GM18870 (cell line): ENCODE results near the gene UNC5B.
"Not testable (repeated sequence)": the region's sequence is repeated elsewhere in the genome, so short reads cannot be mapped to it uniquely, and the experiment has no call there.

ENCODE experiments used
- ATAC-seq: cut with Tn5 transposase; IDR thresholded peaks from one replicate; pipeline ENCODE4 v1.9.1; 2021; ENCODE audit warnings: moderate library complexity; ENCODE audit not compliant: unreplicated experiment

UNC5B gene

DNA sequence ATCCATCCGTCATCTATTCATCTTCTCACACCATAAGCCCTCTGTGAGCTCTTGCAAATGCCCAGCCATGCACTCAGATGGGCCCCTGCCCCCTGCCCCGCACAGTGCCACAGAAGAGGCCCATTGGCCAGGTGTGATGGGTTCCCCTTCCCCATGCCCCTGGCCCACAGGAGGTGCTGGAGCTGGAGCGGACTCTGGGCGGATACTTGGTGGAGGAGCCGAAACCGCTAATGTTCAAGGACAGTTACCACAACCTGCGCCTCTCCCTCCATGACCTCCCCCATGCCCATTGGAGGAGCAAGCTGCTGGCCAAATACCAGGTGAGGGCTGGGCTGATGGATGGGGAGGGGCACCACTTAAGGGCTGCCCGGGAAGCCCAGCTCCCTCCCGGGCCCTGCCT is 83.3 kb downstream of the UNC5B start:
- ATAC-seq = no peak

DNA sequence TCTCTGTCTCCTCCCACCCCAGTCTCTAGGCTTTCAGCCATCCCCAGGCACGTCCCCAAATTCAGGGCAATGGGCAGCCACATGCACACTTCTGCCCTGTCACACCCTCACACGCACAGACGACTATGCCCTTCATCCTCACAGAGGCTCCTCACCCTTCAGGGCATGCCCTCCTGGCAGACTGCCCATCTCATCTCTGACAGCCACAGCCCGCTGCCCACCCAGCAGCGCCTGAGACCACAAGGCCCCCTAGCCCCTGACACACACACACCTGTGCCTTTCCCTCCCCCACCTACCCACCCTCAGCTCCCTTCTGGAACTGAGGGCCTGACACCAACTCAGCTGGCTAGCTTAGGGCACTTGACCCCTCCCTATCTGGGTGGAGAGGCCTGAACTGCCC is 83.7 kb downstream of the UNC5B start:
- ATAC-seq = no peak

DNA sequence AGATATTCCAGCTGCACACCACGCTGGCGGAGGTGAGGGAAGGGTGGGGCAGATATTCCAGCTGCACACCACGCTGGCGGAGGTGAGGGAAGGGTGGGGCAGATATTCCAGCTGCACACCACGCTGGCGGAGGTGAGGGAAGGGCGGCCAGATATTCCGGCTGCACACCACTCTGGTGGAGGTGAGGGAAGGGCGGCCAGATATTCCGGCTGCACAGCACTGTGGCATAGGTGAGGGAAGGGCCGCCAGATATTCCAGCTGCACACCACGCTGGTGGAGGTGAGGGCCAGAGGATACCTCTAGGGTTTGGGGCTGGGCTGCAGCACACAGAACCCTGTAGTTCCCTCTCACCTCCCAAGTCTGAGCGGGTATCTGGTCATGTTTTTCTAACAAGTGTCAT is 84.4 kb downstream of the UNC5B start:
- not testable (repeated sequence) for ATAC-seq

DNA sequence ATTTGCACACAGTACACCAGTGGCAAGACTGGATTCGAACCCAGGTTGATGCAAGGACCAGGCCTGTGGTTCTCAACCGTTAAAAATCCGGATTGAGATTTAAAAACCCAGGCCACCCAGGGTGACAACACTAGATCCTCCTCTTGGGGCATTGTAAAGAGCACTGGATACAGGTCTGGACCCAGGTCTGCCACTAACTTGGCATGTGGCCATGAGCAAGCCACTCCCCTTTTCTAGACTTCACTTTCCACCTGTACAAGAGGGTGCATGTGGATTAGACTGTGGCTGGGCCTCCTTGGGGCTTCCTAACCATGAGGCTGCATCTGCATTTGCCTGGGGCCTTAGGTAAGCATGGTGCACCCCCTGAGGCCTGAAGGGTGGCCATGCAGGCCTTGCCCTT is 85.0 kb downstream of the UNC5B start:
- ATAC-seq = no peak

DNA sequence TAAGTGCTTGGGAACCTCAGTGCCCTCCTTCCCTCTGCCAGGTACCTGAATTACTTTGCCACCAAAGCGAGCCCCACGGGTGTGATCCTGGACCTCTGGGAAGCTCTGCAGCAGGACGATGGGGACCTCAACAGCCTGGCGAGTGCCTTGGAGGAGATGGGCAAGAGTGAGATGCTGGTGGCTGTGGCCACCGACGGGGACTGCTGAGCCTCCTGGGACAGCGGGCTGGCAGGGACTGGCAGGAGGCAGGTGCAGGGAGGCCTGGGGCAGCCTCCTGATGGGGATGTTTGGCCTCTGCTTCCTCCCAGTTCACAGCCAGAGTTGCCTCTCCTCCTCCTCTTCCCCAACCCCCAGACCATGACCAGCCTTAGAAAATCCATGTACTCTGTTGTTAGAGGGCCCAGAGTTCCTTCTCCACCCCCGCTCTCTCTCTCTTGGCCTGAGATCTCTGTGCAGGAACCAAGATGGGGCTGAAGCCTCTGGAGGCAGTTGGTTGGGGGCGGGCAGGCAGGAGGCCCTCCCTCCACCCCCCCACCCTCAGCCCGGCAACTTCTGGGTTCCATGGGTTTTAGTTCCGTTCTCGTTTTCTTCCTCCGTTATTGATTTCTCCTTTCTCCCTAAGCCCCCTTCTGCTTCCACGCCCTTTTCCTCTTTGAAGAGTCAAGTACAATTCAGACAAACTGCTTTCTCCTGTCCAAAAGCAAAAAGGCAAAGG is 86.9 kb downstream of the UNC5B start:
- no peak for ATAC-seq

DNA sequence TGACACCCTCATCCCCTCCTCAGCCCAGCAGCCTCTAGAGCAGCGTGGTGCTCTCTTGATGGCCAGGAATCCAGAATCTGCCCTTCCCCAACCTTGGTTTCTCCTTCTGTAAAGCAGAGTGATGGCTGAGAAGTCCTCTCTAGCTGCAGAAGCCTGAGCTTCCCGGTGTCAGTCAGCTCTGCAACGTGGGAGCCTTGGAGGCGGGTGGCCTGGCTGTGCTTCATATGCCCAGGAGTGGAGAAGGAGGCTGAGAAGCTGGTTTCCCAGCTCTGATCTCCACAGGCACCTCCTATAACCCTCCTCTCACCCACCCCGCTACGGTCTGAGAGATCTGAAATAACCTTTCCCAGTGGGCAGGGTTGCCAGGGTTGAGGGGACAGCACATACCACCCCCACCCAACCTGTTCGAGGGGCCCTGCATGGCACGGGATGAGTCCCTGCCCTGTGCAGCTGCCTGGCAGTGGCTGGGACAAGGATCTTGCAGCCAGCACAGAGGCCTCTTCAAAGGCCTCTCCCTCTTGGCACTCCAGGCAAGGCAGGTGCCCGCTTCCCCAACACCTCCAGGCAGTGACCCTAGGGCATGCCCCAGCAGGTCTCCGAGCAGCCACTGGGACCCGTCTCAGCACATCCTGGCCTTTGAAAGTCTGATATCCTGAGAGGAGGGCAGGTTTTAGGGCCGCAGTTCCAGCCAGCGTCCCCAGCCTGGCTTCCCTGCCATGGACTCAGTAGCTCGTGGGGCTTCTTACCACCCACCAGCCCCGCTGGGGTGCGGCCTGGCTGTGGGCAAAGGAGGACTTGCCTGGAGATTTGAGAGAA is 88.4 kb downstream of the UNC5B start:
- ATAC-seq = no peak

DNA sequence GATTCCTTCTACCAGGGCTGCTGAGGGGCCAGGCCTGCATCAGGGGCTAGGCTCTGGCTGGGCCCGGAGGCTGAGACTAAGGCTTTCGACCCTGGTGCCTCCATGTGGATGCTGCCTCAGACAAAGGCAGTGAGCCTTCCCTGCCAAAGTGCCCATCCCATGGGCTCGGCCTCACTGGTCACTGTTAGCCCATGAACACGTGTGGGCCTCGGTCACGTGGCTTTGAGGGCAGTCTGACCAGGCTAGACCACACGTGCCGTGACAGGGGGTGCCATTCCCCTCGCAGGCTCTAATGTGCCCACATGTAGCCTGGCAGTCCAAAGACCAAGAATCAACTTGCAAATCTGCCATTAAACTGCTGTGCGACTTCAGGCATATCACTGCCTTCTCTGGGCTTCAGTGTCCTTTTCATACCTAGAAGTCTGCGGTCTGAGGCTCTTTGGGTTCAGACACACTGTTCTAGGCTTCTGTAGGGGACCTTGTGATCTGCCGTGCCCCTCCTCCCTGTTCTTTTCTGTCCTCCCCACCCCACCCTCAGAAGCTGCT is 89.1 kb downstream of the UNC5B start:
- no peak for ATAC-seq

DNA sequence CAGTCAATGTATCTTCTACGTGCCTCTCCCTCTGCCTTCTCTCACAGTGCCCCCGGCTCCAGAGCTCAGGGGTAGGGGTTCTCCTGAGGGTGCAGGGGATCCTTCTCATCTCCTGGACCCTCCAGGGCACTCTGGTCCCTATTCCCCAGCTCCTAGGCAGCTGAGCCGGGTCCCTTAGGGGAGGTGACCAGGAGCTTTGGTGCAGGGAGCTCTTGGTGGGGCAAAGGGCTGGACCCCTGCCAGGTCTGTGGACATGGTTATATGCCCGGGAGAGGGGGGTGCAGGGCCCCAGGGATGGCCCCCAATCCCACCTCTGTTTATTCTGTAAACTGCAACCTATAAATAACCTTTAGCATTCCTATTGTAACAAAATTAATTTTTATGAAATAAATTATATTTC is 90.1 kb downstream of the UNC5B start:
- ATAC-seq = no peak

DNA sequence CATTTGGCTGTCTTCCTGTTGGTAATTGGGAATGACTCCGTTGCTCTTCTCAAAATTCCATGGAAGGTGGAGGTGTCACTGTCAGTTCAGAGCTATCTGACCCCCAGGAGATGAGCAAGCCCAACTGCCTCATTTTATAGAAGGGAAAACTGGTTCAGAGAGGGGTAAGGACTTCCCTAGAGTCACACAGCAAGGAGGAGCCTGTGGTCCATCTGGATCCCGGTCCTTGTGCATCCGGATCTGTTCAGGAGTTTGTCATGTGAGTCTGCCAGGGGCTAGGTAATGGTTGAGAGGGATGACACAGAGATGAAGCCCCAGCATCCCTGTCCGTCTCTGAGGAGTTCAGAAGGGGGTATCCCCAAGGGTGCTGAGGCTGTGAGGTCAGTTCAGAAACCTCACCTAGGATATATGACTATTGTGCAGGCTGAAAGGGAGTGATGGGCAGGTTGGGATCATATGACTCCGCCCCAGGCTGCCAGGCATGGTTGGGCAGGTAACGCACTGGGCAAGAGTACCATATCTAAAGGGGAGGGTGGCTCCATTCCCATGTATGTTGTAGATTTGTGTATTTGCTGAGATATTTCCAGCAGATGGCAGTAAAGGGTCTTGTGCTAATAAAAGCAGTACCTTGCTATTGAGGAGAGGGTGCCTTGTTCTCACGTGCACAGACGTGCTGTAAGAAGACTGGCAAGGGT is 90.7 kb downstream of the UNC5B start:
- no peak for ATAC-seq

DNA sequence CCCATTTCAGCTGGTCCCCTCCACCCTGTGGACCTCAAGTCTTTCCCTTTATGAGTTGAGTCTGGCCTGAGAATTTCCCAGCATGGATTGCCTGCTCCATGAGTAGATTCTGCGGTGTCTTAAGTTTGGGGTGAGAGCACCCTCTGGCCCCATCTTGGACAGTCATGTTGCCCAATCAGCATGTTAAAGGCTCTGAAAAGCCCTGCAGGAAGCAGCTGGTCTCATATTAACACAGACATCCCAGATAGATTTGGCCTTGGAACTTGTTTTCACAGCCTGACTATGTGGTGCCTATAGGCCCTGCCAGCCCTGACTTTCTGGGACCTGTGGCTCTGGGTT is 91.2 kb downstream of the UNC5B start:
- ATAC-seq = no peak

DNA sequence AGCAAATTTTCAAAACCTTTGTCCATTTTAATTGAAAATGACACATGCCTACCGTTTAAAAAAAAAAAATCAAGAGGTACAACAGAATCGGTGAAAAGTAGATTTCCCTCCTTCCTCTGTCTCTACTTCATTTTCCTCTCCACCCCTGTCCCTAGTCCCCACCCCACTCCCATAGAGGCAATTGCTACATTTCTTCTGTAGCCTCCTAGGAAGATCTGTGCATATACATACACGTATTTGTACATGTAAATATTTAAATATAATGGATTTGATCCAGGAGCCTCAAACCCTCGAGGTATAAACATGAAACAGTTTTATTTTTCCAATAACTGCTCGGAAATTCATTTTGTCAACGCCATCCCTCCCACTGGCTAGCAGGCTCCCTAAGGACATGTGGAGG is 92.5 kb downstream of the UNC5B start:
- ATAC-seq = no peak

DNA sequence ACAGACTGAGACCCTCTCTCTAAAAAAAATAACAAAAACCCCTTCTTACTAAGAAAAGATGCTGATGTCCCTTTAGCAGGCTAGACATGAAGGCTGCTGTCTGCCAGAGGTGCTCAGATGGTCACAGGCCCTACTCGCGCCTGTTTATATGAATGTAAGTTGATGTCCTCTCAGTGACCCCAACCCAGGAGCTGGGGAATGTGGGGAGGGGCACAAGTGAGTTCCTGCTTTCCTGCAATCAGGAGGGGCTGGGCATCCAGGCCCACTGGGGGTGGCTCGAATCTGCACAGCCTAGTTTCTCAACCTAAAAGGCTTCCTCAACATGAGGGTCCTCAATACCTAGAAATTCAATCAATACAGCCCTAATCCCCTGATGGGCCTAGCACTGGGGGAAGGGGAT is 94.6 kb downstream of the UNC5B start:
- no peak for ATAC-seq

DNA sequence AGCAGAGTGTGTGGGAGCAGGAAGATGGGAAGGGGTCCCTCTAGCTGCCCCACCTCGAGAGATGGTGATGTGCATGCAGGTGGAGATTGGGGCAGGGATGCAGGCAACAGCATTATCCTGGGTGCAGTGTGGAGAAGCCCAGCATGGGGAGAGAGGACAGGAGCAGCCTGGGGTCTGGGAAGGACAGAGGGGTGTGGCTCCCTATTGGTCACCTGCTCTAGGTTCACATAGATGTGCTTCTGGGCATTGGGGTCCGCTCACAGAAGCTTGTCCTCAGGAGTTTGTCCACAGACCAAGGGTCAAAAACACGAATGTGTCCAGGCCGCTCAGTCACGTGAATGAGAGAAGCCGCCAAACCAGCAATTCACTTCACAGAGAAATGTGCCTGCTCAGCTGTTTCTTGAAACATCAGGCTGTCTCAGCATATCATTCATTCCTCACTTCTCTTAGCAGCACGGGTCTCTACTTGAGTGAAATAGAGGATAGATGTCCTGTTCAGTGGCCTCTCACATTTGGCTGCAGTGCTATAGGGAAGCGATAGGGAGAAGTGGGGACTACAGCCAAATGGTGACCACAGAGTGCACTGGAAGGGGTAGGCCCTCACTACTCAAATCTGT is 95.2 kb downstream of the UNC5B start:
- no peak for ATAC-seq

DNA sequence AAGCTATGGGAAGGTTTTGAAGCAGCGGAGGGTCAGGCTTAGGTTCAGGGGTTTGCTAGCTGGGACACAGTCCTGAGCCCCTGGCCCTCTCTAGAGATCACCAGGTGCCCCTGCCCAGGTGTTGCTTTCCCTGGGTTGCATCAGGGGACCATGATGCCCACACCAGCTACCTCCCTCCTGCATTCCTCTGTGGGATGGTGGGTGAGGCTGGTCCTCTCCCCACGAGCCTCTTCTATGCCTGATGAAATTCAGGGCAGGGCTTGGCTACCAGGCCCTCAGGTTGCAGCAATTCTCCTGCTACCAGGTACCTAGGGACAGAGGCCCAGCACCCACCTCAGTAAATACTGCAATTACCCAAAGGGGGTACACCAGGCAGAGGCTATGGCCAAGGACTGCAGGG is 95.9 kb downstream of the UNC5B start:
- ATAC-seq = no peak

DNA sequence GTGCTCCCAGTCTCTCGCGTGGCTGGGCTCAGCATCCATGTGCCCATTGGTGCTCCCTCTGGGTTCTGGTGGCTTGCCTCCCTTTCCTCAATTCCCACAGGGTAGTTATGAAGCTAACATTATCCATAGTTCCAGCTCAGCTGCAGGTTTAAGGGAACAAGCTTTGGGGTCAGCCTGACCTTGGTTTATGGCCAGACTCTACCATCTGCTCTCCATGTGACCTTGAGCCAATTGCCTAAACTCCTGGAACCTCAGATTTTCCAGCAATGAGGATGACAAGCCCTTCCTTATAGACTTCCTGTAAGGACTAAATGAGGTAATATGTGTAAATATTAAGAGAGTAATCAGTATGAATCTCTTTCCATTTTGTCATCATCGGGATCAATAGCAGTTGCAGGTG is 96.6 kb downstream of the UNC5B start:
- no peak for ATAC-seq

DNA sequence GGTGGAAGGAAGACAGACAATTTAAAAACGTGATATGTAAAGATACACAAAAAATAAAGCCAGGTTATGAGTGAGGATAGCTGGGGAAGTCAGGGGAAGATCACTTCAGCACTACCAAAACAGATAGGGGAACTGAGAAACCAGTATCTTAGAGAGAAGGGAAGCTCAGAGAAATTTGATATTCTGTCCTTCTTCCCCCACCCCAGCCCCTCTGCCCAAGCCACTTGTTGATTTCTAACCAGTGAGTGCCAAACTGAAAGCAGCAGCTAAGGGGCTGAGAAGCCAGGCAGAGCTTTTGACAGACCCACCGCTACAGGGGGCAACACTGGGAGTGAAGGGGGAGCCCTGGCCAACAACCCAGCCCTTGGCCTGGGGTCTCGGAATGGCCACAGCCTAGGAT is 97.5 kb downstream of the UNC5B start:
- no peak for ATAC-seq

DNA sequence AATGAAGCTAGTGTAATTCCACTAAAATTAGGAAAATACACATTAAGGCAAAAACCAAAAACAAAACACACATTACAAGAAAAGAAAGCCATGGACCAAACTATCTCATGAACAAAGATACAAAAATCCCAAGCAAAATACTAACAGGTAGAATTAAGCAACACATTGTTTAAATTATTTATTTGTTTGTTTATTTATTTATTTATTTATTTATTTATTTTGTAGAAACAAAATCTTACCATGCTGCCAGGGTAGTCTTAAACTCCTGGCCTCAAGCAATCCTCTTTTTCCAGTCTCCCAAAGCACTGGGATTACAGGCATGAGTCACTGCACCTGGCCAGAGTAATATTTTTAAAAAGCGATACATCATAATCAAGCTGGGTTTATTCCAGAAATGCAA is 99.8 kb downstream of the UNC5B start:
- no peak for ATAC-seq

DNA sequence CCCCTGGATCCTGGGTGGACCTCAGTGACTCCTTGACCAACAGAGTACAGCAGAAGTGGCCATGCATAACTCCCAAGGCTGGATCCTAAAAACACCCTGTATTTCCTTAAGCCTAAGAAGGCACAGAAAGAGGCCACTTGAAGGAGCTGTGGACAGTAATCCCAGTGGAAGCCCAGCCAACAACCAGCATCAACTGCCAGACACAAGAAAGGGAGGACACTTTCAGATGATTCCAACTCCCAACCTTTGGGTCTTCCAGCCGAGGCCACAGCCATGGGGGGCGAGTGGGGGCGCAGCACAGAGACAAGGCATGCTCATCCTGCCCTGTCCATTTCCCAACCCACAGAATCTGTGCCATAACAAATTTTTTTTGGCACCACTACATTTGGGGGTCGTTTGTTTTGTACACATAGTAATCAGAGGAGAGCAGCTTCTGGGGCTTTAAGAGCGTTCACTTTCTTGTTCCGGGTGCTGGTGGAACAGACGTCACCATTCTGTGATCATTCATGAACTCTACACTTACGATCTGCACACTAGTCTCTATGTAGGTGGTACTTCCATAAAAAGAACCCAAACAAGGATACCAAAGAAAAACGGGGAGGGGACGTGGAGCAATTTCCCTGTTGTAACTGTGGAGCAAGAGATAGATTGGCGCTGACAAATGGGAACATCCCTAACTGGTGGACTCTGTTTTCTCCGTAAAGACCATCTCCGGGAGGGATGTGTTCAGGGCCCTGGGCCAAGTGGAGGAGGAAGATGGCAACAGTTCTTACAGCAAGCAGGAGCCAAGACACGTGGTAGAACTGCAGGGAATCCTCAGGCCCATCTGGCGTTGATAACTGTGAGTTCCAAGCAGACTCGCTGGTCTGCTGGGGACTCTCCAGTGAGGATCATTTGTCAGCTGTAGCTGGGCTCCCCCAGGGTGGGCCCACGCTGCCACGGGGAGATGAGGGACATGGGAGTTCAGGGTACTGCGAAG is 100.7 kb downstream of the UNC5B start:
- ATAC-seq = no peak

DNA sequence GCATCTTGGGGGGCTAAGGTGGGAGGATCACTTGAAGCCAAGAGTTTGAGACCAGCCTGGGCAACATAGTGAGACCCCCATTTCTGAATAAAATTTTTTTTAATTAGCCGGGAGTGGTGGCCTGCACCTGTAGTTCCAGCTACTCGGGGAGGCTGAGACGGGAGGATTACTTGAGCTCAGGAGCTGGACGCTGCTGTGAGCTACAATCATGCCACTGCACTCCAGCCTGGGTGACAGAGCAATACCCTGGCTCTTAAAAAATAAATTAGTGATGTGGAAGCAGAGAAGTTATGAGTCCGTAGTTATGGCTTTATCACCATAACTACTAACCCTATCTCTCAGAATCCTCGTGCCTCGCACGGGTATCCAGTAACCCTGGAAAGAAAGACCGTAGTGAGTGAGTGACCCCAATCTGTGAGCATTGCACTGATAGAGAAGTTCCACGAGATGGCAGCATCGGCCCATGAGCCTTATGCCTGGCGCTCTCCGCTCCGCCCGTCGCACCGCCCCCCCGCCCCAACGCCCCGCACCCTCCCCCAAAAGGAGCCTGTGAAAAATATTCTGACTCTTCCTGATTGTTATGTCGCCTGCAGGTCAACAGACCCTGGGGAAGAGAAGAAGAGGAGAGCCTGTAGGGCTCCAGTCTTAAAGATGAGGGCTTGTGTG is 101.8 kb downstream of the UNC5B start:
- no peak for ATAC-seq
